Glomerular visceral epithelial cell (primary cell): ENCODE data around the gene KRT79.
"Not testable (repeated sequence)": the region's sequence is repeated elsewhere in the genome, so short reads cannot be mapped to it uniquely, and the experiment has no call there.

Source experiments
- DNase-seq: peaks from one replicate; pipeline ENCODE4 v3.0.0-alpha.2; 2016; ENCODE audit errors: extremely low spot score

KRT79 gene

DNA sequence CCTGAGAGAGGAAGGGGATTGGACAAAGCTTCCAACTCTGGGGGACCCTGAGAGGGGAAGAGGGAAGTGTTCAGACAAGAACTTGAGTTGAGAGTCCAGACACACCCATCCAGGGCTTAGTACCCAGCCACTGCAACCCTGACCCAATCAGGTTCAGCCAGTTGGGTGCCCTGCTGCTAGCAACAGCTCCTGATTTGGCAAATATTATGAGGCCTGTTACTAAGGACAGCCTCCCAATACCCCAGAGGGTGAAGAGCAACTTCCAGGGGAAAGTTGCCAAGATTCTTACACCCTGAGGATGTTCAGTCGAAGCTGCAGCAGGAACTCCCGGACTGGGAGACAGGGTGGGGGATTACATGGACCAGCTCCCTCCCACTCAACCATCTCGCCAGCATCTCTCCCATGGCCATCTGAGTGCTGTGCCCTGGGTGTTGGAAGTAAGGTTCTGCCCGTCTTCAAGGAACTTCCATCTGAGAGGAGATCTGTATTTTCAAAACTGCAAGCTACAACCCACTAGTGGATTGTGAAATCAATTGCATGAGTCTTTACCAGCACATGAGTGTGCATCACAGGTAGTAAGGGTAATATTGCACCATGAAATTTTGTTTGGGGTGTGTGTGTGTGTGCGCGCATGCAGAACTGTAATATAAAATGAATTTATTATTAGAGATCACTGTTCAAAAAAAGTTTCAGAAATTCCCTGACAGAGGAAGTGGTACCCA is 26.2 kb upstream of the KRT79 start:
- peak; percentile 67 for DNase-seq

DNA sequence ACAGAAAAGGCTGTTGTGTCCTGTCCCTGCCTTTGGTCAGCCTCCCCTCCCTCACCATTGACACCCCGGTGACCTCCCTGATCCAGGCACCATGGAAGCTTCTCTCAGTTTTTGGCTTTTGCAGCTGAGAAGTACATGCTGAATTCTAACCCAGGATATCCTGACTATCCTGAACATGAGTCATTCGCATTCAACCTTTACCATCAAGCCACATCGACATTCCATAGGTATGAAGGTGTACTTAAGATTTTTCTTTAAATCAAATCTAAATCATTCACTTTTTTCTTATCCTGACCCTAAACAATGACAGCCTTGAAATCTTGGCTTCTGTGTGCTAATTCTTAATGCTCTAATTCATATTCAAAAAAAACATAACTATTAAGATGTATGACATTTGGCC is 23.4 kb upstream of the KRT79 start:
- no peak for DNase-seq

DNA sequence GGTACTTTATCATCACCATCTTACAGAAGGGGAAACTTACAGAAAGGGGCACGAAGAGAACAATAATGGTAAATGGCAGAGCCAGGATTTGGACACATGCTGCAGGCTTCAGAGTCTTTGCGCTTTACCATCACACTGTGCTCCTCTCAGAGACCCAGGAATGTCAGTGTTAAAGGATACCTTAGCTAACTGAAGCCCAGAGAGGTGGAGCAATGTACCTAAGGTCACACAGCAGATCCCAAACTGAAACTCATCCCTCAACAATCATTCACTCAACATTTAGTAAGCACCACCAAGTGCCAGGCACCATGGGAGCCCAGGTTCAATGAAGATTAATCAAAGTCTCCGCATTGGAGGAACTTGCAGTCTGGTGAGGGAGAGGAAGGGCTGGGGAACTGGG is 22.7 kb upstream of the KRT79 start:
- no peak for DNase-seq

DNA sequence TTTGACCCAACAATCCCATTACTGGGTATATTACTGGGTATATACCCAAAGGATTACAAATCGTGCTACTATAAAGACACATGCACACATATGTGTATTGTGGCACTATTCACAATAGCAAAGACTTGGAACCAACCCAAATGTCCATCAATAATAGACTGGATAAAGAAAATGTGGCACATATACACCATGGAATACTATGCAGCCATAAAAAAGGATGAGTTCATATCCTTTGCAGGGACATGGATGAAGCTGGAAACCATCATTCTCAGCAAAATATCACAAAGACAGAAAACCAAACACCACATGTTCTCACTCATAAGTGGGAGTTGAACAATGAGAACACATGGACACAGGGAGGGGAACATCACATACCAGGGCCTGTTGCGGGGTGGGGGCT is 22.0 kb upstream of the KRT79 start:
- not testable (repeated sequence) for DNase-seq

DNA sequence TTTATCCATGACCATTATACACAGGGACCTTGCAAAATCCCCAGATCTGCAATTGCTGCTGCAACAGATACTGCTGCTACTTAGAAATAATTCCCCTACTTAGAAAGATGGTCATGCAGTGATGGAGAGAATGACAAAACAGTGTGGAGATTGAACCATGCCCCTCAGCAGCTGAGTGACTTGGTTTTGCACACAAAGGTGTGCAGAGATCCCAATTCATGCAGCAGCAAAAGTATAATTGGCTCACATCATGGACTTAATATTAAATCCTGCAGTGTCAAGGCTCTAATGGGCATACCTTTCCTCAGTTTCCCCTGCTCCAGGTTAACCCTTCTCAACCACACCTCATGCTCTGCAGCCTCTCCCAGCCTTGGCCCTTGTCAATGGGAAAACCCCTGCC is 17.7 kb upstream of the KRT79 start:
- no peak for DNase-seq

DNA sequence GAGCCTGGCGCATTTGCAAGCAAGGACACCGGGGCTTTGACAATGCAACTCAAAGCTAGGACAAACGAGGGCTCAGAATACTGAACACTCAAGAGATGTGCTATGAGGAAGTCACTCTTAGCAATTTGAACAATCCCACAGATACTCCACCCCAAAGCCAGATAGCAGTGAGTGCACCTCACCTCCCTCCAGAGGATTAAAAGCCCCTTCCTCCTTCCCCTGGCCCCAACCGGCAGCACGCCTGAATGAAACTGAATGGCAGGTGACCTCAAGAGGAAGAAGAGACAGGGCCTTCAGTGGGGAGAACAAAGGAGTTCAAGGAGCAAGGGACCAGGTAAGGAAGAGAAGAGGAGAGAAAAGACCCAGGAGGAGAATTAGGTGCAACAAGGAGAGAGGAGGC is 16.6 kb upstream of the KRT79 start:
- no peak for DNase-seq

DNA sequence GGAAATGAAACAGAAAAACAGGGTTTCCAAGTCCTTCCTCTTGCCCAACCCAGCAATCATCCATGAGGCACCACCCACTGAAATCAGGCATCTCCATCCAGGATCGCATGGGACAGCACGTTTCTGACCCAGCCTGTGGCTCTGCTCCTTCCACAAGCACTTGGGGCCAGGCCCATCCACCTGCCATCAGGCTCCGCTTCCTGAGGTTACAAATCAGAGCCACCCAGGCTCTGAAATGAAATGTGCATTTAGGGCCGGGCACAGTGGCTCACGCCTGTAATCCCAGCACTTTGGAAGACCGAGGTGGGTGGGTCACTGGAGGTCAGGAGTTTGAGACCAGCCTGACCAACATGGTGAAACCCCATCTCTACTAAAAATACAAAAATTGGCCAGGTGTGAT is 15.4 kb upstream of the KRT79 start:
- no peak for DNase-seq

DNA sequence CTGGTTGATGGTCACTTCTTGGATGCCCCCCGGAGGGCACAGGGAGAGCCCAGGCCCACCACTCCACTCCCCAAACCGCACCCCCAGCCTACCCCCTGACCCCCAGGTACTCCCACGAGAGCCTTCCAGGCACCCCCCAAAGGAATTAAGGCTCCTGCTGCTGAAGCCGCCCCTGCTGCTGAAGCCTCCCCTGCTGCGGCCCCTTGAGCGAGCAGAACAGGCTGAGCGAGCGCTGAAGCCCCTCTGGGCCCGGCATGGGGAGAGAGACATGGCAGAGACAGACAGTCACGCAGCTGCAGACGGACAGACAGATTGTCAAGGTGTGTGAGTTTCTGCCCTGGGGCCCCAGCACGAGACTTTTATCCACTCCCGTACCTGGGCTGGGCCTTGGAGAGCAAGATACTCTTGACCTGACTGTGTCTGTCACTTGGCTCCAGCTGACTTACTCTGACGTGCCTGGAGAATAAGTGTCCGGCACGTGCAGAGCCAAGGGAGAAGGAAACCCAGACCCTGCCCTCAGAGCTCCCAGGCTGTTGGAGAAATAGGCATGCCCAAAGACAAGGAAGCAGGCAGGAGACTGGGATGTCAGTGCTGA is 14.6 kb upstream of the KRT79 start, which contains the start of gene KRT78:
Gene KRT78 (minus strand): TSS at position 334 of the 595 bp plus-strand sequence. CDS start 64 bp downstream, at position 270.
- DNase-seq, result no peak

DNA sequence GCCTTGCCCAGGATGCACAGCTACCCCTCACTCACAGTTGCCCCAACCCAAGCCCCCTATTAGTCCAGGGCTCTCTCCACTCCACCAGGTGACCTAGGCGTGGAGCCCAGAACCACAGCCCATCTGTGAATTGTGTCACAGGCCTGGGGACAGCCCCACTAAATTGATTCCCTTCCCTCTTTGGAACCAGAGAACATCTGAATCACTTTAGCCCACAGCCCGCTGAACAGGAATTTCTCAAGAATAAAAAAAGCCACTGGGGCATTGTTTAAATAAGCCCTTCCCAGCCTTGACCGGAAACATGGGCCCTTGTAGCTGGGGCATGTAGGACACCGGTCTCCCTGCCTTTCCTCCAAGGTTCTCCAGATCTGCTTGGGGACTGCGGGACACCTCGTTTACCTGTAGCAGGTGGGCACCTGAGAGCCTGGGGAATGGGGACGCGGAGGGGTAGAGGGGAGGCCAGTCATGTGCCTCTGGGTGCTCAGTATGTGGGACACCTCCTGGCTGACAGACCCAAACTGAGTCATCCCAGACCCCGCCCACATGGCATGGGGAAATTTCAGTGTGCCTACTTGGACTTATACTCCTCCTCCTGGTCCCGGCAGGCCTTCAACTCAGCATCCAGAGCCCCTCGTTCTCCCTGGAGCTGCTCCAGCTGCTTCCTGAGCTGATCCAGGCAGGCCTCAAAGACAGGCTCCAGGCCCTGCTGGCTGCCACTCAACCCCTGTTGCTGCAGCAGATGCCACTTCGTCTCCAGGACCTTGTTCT is 13.4 kb upstream of the KRT79 start:
- DNase-seq, result peak; percentile 91

DNA sequence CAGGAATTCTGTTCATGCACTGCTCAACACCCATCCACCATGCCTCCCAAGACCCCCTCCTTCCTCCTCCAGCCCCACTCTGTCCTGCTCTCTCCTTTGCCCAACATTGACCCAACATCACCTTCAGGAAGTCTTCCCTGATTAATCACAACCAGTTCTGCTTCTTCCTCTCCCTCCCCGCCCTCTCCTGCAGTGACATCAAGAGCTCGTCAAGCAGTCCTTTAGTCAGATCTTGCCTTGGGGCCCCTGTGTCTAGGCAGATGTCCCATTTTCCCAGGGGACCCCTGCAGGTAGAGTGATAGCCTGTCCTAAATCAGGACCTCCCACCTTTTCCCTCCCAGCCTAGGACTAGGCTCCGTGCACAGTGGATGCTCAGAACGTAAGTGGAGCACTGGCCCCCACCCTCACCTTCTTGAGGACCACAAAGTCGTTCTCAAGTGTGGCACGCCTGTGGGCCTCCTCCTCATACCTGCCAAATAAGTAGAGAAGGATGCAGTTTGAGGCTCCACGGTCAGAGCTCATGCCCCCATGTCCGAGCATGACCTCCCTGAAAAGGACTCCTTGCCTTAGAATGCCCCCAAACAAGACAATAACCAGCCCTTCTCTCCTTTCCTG is 12.4 kb upstream of the KRT79 start:
- DNase-seq, result no peak

DNA sequence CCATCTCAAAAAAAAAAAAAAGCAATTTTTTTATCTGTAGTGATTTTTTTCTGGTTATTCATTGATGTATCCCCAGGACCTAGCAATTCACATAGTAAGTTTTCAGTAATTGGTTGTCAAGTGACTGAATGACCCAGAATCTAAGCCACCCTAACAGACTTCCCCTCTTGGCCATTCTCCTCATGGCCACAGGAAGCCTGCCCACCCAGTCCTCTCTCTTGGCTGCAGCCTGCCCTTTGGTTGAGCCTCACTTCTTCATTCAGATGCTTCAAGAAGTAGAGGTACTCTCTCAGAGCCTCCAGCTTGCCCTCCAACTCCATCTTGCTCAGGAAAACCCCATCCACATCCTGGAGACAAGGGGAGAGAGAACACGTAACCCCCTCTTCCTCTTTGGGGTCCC is 11.8 kb upstream of the KRT79 start:
- DNase-seq, result no peak

DNA sequence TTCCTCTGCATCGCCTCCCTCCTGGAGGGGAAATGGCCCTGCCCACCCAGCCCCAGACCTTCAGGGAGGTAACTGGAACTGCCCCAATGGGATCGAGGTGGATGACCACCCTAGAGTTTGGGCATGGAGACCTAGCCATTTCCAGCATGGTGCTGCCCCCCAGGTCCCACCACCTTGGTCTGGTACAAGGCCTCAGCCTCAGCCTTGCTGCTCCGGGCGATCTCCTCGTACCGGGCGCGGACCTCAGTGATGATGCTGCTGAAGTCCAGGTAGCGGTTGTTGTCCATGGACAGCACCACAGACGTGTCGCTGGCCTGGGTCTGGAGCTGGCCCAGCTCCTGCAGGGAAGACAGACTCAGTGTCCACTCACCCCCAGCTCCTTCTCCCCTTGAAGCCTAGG is 10.3 kb upstream of the KRT79 start:
- DNase-seq, result no peak

DNA sequence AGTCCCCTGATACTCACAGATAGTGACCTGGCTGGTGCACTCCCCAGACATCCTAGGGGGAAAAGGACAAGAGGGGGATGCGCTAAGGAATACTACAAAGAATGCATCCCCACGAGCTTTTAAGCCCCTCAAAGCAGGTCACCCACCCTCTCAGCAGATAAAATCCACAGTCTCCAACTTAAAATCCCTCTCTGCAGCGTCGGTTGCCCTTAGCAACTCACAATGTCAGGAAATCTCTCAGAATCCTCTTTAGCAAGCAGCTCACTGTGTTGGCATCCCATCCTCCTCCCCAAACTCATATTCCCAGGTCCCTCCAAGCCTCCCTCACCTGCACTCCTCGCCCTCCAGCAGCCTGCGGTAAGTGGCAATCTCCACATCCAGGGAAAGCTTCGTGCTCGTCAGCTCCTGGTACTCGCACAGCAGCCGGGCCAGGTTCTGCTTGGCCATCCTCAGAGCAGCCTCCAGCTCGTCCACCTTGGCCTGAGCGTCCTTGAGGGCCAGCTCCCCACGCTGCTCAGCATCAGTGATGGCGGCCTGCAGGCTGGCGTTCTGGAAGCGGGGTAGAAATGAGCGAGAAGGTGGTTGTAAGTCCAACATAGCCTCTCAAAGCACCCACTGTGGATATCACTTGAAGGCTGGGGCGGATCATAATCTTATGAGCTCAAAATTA is 5.5 kb upstream of the KRT79 start:
- no peak for DNase-seq

DNA sequence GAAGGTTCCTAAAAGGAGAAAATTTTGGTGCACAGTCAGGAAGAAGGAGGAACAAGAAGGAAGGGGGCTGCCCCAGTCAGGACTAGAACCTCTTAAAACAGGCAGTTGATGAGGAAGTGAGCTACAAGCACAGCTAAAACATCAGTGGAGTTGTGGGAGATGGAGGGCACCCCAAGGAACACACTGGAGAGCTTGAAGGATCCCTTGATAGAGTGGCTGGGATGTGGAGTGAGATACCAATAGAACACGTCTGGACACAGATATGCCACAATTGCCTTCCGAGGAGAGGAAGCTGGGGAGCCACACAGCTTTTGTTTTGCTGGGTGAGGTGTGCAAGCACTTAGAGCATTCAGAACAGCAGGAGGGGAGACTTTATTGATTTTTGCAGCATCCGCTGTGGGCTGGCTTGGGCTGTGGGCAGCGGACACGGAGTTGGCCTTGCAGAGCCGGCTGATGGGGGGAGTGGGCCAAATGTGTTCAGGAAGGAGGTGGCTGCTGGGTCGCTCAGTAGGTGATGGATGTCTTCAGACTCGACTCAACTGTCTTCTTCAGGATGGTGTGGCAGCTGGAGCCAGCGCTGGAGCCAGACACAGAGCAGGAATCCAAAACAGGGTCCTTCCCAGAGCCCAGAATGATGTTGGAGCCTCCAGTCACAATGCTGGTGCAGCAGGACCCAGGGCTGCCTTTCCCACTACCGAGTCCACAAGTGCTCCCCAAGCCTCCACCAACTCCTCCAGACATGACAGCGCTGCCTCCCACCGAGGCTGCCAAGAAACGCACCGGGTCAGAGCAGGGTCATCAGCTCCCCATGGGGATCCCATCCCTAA is 4.7 kb upstream of the KRT79 start:
- no peak for DNase-seq

DNA sequence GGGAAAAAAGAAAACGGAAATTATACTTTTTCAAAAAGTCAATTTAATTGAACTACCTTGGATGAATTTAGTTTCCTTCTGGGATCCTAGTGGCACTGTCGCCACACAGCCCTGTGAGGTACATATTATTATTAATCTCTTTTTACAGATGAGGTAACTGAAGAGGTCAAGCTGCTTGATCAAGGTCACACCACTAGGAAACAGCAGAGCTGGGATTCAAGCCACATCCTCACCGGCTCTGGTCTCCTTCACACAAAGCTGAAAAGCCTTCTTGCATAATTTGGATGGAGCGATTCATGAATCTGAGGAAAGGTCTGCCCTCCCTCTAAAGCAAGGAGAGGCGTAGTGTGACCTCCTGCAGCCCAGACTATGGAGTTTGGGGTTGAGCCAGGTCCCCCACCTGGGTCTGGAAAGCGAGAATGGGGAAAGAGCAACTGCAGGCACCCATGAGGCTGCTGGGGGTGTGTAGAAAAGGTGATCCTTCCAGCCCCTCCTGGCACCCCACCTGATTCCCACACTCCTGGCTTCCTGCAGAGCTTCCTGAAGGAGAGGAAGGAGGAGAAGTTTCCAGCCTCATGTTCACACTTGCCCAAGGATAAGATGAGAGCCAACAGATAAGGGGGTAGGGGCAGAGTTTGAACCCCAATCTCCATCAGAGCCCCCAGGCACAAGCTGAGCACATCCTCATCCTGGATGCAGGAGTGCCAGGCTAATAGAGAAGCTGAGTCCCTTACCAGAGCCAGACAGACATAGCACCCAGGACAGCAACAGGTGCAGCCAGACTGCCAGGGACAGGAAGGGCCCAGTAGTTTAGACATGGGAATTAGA is 3.9 kb upstream of the KRT79 start:
- no peak for DNase-seq

DNA sequence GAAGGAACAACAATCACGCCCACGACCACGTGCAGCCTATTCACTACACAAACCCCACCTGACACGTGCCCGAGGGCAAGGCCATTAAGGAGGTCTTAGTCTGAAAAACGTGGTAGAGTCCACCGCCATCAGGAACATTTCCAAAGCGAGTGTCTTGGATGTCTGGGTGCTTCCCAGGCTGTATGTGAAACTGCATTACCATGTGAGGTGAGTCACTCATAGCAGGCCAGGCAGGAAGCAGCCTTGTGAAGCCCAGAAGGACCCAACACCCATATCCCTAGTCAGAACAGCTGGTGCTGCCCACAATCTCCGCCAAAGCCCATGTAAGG is 3.3 kb upstream of the KRT79 start:
- peak; percentile 84 for DNase-seq

DNA sequence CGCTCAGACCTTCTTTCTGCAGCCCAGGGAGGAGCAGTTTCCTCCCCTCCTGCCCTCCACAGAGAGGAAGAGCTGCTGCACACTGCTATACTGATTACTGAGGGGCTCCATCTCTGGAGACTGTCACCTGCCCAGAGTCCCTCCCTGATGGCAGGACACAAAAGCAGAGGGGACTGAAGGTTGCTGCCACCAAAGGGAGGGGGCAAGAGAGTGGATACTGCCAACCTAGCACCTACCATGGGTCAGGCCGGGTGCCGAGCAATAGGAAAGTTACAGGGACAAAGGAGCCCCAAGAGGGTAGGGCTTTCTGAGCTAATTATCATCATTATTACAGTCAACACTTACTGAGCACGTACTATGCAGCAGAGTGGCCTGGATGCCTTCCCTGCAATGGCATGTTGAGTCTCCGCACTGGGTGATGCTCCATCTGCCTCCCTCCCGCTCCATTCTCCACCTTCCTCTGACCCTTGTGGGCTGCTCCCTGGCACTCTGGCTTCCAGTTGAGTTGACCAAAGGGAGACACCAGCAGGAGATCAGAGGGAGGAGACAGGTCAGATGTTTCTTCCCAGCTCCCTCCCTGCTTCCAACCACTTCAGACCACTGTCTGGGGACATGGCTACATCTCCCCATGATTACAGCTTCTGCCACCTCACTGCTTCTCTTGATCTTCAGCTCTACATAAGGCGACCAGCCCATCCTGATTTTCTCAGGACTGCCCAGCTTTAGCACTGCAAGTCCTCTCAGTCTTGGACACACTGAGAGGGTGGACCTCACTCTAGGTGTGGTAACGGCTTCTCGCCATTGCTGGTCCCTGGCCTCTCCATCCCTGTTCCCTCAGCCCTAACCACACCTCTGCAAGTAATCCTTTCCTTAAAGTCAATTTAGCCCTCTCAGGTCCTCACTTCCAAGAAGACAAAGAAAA is 2.6 kb upstream of the KRT79 start:
- no peak for DNase-seq

DNA sequence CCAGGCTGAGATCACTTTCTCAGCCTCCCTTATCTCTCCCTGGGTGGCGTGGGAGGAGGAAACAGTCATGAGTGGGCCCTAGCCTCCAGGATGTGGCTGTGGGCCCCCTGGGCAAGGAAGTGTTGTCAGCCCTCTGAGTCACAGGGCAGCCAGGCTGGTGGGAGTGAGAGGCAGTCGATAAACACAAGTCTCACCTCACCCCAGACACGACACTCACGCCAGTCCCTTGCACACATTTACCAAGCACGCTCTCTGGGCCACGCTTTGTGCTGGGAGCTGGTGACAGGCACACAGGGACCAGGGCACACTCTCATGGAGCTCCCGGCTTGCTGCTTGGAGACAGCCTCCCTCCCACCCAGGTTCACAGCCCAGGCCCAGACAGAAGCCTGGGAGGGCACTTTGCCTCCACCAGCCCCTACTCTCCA is 1.9 kb upstream of the KRT79 start:
- peak; percentile 71 for DNase-seq
